HL-60 (cell line): ENCODE results near the gene DTX2.
"Not testable (repeated sequence)": the region's sequence is repeated elsewhere in the genome, so short reads cannot be mapped to it uniquely, and the experiment has no call there.

ENCODE experiments used
- CTCF ChIP-seq: IDR thresholded peaks from one replicate; pipeline ENCODE4 v1.5.1; 2011; ENCODE audit warnings: low read length, control low read depth, inconsistent platforms; ENCODE audit not compliant: insufficient read depth
- GABPA ChIP-seq: IDR thresholded peaks from 2 replicates; pipeline ENCODE4 v1.6.1; 2012; ENCODE audit warnings: low read depth
- POLR2AphosphoS5 ChIP-seq: IDR thresholded peaks from 2 replicates; pipeline ENCODE4 v1.6.1; 2012; ENCODE audit warnings: low read depth
- REST ChIP-seq: IDR thresholded peaks from 2 replicates; pipeline ENCODE4 v1.6.1; 2012; ENCODE audit warnings: low read depth; ENCODE audit not compliant: insufficient replicate concordance
- SPI1 ChIP-seq: IDR thresholded peaks from 2 replicates; pipeline ENCODE4 v1.6.1; 2012; ENCODE audit warnings: low read depth, mild to moderate bottlenecking, borderline replicate concordance

- TF ChIP-seq POLR2AphosphoS5, CTCF, GABPA, REST, SPI1: not testable (repeated sequence)
These were observed 38.4 kb downstream of the DTX2 start for GRCh38 chr7:76499924-76500241.
